ENCODE measurements around the gene RAD23B. TPM values are rescaled to one million over a fixed set of nuclear protein-coding genes. Genes with fewer than 3 reads are reported as not detected.

RAD23B gene
- total and polyA plus RNA-seq, 2 of the 13 experiments (the other 11 are each of a cell fraction or from before 2014, with no cell fraction given), result 133 to 156 TPM

GRCh38 chr9:107282759-107283622 lies at the start of gene RAD23B (continued):
- TF ChIP-seq AHDC1 (CRISPR knock-in tag; IDR thresholded peaks at IDR 0.05; ENCODE audit: borderline replicate concordance), result peak; percentile 60; the same call in 1 of the 2 replicates
- TF ChIP-seq RELA (CRISPR knock-in tag; IDR thresholded peaks at IDR 0.05), result no peak
- peak; percentile 98 for TF ChIP-seq TEAD3 (CRISPR knock-in tag; optimal IDR thresholded peaks at IDR 0.05; ENCODE audit: borderline replicate concordance)
- peak; percentile 84; the same call in 1 of the 2 replicates for TF ChIP-seq ZNF546 (CRISPR knock-in tag; conservative IDR thresholded peaks at IDR 0.05)
- peak; percentile 56; the same call in 1 of the 2 replicates for TF ChIP-seq TEF (CRISPR knock-in tag; IDR thresholded peaks at IDR 0.05)
- TF ChIP-seq ZNF331 (CRISPR knock-in tag; IDR thresholded peaks at IDR 0.05), result peak; percentile 72; the same call in 1 of the 2 replicates
- peak; percentile 79 for TF ChIP-seq ZNF740 (CRISPR knock-in tag; IDR thresholded peaks at IDR 0.05)
- TF ChIP-seq CEBPZ (IDR thresholded peaks at IDR 0.05; ENCODE audit: low read length), result no peak
- 0 out of 2 replicates have a peak, but pooled peaks have one; percentile 34 for TF ChIP-seq TBP (CRISPR knock-in tag; IDR thresholded peaks at IDR 0.05)
- 0 out of 2 replicates have a peak, but pooled peaks have one; percentile 33 for TF ChIP-seq ARNTL (CRISPR knock-in tag; IDR thresholded peaks at IDR 0.05)
- TF ChIP-seq ZNF749 (CRISPR knock-in tag; IDR thresholded peaks at IDR 0.05; ENCODE audit: borderline replicate concordance), result no peak; the same call in 1 of the 2 replicates
- peak; percentile 91; the same call in 1 of the 2 replicates for TF ChIP-seq ZNF274 (CRISPR knock-in tag; IDR thresholded peaks at IDR 0.05)
- TF ChIP-seq DZIP1 (CRISPR knock-in tag; IDR thresholded peaks at IDR 0.05), result peak; percentile 86; the same call in 1 of the 2 replicates

Measured in HepG2 (cell line).